GM21367 (cell line): ENCODE results near the gene ORAI2.
A peak's percentile ranks its signal among the peaks of the same experiment; 100 is the strongest.
"Not testable (repeated sequence)": the region's sequence is repeated elsewhere in the genome, so short reads cannot be mapped to it uniquely, and the experiment has no call there.

Experiments
- ATAC-seq: cut with Tn5 transposase; IDR thresholded peaks from one replicate; pipeline ENCODE4 v1.9.1; 2021; ENCODE audit not compliant: unreplicated experiment

Gene ORAI2

DNA sequence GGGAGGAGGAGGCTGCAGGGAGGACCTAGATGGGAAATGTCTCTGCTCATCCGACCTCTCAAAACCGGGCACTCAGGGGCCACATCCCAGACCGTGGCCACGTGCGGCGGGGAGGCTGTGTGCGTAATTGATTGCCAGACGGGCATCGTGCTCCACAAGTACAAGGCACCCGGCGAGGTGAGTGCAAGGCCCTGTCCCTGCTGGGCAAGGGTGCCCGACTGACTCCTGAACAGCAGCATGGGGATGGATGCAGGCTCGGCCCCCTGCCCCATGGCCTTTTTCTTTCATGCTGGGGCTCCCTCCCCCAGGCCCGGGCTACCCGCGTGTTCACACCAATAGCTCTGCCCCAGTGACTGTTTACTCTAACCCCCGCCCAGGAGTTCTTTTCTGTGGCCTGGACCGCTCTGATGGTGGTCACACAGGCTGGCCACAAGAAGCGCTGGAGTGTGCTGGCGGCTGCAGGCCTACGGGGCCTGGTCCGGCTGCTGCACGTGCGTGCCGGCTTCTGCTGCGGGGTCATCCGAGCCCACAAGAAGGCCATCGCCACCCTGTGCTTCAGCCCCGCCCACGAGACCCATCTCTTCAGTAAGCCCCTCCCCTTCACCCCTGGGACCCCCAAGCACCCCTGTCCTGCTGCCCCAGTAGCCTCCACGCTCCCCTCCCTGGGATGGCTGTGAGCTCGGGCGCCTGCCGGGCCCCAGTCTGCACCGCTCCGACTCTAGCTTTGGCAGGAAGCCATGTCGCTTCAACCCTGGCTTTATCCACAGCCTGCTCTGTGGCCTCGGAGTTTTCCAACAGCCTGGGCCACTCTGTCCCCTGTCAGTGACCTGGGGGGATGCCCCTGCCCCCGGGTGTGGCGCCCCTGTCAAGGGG is 35.3 kb downstream of the ORAI2 start:
- ATAC-seq: no peak

DNA sequence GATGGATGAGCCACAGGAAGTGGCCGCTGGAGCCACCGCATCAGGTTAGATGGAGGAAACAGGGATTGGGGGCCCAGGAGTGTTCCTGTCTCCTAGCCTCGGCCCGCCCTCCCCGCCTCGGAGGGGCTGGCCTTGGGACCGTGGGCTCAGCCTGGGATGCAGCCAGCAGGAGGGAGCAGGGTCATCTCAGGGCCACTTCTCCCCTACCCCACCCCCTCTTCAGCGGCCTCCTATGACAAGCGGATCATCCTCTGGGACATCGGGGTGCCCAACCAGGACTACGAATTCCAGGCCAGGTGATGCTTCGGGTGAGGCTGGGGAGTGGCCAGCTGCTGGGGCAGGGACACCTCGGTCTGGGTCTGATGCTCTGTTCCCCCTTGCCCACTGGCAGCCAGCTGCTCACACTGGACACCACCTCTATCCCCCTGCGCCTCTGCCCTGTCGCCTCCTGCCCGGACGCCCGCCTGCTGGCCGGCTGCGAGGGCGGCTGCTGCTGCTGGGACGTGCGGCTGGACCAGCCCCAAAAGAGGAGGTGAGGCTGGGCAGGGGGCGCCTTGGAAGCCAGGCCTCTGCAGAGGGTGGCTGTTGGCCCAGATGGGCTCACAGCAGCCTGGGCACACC is 36.1 kb downstream of the ORAI2 start:
- ATAC-seq: no peak

DNA sequence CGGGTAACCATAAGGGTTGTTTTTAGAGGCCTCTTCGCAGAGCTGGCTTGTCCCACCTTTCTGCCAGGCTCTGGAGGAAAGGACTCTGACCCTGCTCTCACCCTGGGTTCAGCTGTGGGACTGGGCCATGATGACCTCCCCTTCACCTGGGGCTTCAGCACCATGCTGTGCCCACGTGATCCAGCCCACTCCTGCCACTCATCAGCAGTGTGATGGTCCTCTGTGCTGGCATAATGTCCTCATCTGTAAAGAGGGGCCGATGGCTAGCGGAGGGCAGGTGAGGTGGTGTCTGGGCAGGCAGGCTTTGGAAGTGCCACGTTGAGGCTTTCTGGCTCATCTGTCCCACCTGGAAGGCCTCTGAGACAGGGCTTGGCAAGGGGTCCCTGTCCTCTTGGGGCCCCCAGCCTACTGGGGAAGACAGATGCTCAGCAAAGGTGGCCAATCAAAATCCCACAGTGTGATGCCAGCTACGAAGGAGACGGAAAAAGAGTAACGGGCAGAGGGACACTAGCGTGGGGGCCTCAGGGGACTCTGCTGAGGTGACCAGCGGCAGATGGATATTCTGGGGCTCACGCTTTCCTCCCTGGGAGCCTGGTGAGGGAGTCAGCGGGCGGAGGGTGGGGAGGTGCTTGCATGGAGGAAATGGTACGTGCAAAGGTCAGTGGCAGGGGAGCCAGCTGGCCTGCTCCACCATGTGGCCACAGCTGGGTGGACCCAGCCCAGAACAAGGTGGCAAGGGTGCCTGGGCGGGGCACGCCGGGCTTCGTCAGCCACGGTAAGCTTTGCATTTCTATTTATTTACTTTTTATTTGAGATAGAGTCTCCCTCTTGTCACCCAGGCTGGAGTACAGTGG is 36.8 kb downstream of the ORAI2 start:
- ATAC-seq: no peak

DNA sequence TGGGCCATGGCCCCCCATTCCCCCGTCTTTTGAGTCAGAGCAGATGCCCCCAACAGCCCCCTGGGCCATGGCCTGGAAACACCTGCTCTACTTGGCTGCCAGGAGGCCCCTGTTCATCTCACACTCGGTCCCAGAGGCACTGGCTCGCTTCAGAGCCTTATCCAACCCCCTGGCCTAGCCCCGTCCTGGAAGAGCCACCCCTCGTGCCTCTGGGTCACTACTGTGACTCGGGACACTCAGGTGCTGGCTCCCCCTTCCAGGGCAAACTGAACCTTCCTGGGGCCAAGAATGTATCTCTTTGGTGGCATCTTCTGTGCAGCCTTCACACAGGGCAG is 38.4 kb downstream of the ORAI2 start:
- ATAC-seq: no peak

DNA sequence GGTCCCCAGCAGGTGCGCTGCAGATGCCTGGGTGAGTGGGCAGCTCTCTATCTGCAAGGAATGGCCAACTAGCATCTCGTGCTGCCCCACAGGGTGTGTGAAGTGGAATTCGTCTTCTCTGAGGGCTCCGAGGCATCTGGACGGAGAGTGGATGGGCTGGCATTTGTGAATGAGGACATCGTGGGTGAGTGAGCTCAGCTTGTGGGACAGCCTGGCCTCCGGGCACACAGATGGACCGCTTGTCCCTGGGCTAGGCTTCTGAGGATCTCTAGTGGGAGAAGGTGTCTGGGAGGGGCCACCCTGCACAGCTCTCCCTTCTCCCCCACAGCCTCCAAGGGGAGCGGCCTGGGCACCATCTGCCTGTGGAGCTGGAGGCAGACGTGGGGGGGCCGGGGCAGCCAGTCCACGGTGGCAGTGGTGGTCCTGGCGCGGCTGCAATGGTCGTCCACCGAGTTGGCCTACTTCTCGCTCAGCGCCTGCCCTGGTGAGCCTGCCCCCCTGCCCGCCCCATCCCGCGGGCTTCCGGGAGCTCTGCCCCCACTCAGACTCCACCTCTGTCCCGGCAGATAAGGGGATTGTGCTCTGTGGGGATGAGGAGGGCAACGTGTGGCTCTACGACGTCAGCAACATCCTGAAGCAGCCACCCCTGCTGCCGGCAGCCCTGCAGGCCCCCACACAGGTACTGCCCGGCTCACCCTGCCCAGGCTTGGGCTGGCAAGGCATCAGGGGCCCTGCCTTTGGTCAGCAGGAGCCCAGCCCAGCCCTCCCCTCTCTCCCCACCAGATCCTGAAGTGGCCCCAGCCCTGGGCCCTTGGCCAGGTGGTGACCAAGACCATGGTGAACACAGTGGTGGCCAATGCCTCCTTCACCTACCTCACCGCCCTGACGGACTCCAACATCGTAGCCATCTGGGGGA is 39.0 kb downstream of the ORAI2 start:
- ATAC-seq: no peak

DNA sequence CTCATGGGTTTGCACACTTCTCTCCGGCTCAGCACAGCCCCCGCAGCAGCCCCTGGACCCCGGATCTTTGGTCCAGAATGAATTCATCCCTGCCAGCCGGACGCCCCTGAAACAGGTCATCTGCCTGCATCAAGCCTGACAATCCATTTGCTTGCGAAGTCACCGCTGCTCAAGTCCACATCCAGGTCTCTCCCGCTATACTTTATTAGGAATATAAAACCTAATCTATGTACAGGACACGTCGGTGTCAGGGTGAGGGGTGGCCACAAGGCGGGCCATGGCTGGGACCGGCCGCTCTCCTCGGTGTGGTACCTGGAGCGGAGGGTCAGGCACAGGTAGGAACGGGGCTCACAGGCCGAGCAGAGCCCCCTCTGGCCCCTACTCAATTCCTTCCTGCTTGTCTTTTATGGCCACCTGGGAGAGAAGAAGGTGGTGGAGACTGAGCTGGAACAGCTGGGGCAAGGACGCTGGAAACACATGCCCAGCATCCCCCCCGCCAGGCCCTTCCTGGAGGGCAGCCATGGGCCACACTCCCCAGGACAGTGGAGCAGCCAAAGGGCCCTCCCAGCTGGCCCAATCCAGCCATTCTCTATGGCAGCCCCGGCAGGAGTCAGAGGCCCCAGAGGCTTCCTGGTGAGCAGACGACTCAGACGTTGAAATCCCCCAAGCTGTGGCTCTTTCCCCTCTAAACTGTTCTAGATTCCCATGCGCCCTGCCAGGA is 40.1 kb downstream of the ORAI2 start:
- ATAC-seq: no peak

DNA sequence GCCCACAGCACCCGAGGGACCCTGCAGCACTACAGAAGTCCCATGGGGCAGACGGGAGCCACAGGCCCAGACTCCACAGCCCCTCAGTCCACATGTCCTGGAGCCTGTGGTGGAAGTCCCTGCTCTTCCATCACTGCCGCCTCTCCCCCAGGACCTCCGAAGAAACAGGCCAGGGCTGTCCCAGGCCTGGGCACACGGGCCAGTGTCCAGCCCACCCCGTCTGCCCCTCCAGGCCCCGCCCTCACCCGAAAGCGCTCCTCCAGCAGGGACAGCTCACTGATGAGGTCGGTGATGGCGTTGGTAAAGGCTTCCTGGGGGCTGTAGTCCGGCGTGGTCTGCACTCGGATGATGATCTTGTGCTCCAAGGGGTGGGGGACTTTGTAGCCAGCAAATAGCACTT is 40.7 kb downstream of the ORAI2 start:
- not testable (repeated sequence) for ATAC-seq

DNA sequence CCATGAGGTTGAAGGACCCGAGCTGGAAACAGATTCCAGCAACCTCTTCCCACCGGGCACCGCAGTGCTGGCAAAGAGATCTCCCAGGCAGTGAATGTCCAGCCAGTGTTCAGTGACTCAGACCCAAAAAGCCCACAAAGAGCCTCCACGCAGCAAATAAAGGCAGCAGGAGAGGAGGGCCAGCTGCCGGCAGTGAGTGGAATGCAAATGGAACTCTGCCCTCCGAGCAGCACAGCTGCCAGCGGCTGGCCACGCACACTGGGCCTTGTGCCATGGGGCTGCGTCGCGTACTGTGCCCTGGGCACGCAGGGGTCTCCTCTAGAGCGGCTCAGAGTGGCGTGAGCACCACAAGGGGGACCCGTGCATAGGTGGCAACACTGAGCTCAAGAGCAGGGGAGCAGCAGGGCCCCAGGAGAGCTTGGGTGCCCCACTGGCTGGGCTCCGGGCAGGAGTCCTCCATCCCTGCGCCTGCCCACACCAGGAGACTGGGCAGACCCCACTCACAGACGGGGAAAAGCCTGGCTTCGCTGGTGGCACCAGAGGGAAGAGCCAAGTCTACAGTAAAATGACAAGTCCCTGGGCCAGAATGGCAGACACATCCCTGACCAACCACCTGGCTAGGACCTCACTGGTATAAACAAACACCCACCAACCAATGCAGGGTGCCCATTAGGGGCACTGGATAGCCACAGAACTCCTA is 41.5 kb downstream of the ORAI2 start:
- not testable (repeated sequence) for ATAC-seq

DNA sequence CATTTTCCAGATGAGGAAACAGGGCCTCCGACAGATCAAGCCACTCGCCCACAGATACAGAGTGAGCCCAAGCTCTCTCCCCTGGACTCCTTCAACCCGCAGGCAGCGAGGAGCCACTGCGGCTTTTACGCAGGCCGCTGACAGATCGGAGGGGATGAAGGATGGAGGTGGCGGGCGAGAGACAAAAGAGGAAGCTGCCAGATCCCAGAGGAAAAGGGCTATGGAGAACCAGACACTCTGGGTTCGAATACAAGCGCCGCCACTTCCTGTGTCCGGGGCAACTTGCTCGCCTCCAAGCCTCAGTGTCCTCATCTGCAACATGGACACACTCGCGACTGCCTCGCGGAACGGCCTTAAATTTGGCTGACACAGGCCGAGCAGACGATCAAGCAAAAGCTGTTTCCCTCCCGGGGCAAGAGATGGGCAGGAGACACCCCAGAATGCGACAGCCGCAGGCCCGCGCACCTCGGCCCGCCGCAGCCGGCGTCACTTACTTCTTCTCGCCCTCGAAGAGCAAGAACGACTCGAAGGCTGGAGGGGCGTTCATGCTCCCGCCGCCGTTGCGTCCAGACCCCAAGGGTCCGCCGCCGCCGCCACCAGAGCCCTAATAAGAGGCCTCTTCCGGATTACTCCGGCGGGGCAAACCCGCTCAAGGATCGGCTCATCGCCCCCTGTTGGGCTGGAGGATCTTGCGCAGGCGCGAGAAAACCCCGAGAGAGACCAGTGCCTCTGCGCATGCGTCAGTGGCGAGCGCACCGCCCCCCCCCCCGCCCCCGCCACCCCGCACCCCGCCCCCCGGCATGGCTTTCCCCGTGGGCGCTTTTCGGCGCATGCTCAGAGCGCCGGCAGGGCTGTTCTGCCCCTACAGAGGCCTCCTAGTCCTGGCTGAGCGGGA is 45.2 kb downstream of the ORAI2 start, which contains the start of gene POLR2J:
TSS of gene POLR2J (minus strand) at position 609 of the 895 bp plus-strand sequence. CDS start at position 547, 62 bp downstream.
- peak; percentile 80 for ATAC-seq

DNA sequence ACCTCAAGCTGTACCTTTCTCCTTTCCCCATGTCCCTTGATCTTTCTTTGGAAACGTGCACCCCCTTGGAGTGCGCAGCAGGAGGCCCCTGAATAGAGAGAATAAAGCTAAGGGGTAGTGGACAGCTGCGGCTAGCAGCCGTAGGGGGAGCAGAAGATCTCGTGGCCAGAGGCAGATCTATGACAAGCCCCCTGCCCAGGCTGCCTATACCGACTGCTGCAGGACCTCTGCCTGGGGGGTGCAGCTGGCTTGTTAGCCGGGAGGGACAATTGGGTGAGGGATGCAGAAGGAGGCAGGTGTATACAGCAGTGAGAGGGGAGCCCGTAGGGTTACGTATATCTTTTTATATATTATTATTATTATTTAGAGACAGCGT is 45.8 kb downstream of the ORAI2 start:
- ATAC-seq: peak; percentile 29

DNA sequence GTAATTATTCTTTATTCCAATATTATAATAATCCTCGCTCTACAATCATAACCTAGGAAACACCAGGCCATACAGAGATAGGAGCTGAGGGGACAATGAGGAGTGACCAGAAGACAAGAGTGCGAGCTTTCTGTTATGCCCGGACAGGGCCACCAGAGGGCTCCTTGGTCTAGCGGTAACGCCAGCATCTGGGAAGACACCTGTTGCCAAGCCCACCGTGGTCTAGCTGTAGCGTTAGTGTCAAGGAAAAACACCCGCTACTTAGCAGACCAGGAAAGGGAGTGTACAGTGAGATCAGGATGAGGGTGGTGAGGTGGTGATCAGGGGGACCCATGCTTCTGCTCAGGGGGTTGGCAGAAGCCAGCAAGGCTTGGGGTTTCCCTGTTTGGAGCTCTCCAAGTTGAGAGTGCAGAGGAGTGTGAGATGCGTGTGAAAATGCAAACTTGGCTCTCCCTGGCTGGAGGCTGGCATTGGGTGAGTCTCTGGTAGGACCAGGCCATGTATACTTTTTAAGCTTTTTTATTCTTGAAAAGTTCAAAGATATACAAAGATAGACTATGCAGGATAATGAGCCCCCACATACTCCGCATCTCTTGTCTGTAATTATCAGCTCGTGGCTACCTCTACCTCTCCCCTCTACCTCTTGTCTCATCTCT is 46.7 kb downstream of the ORAI2 start:
- ATAC-seq: not testable (repeated sequence)

DNA sequence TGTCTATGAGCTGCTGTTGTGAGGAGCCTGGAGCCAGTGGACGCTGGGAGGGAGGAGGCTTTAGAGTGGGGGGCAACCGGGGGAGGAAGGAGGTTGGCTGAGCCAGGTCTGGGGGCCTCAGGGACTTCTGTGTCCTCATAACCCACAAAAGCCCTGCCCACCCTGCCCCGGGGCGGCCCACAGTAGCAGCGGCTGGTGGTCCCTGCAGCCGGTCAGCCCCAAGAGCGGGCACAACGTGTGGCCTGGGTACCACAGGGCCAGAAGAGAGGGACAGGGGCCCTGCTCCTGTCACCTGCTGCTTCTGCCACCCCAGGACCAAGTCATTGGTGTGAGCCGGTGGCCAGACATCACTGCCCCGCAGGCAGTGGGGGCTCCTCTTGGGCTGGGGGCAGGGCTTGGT is 48.6 kb downstream of the ORAI2 start:
- ATAC-seq: not testable (repeated sequence)

DNA sequence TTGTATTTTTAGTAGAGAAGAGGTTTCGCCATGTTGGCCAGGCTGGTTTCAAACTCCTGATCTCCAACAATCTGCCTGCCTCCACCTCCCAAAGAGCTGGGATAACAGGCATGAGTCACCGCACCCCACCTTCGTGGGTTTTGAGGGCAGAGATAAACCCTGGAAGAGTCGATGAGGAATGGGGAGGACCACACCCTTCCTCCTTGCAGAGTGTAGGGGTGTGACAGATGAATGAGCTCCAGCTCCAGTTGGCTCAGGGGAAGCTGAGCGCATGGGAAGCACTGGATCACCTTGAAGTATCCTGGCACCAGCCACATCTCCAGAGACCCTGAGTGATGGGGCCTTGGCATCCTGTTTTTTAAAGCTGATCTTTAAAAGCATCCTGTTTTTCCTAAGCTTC is 50.9 kb downstream of the ORAI2 start:
- not testable (repeated sequence) for ATAC-seq

DNA sequence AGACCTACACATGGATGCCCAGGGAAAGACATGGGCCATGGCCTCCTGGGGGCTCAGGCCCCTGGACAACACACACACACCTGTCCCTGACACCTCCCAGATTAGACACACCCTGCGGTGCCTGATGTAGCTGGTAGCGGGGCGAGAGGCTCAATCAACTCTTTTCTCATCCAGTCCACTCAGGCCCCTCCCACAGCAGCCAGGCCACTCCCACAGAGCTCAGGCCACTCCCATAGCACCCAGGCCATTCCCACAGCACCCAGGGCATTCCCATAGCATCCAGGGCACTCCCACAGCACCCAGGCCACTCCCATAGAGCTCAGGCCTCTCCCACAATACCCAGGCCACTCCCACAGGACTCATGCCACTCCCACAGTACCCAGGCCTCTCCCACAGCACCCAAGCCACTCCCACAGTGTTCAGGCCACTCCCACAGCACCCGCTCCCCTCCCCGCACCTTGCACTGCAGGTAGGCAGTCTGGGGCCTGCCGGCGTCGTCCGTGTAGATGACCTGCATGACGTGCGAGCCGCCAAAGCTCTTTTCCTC is 57.2 kb downstream of the ORAI2 start:
- peak; percentile 45 for ATAC-seq

DNA sequence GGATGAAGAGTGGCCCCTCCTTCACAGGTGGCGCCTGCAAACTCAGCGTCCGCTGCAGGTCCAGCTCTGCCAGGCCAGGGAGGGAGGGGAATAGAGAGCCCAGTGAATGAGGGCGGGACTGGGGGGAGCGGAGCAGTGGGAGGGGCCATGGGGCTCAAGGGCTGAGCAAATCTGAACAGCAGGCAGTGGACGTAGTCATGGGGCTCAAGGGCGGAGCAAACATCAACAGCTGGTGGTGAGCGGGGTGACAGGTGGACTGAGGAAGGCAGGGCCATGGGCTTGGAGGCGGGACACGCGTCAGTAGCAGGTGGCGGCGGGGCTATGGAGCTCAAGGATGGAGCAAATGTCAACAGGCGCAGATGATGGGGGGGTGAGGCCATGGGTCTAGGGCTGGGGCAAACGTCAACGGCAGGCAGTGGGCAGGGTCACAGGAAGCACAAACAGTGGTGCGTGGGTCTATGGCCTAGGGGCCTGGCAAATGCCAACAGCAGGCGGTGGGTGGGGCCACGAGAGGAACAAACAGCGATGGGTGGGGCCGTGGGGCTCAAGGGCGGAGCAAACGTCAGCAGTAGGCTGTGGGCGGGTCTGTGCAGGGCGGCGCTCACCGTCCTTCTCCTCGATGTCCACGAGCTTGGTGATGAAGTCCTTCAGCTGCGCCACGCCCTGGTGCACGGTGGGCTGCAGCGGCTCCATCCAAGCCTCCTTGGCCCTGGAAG is 60.0 kb downstream of the ORAI2 start:
- ATAC-seq: peak; percentile 33

DNA sequence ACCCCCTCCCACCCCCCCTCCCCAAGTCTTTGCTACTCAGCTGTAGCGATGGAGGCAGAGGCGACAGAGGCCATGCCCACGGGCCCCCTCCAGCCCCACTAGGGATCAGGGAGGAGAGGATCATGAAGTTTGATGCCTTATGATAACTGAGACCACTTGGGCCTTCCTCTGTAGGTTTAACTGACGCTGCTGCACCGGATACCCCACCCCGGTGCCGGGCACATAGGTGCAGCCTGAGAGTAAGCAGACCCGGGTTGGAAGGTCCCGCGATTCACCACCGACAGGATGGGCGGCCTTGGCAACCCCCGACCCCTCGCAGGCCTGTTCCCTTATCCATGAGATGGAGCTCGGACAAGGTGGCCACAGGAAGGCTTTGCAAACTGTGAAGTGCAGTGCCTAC is 60.7 kb downstream of the ORAI2 start:
- not testable (repeated sequence) for ATAC-seq
